HepG2 (cell line): ENCODE measurements around the gene ARHGAP22. TPM values are rescaled to one million over a fixed set of nuclear protein-coding genes. Genes with fewer than 3 reads are reported as not detected.

Experiments used
- ATAC-seq: fragments of 200-7000 bp; cut with Tn5 transposase; 3 replicates; pipeline ENCODE4 v1.9.1; 2020; ENCODE audit warnings: mild to moderate bottlenecking, moderate library complexity
- BruUV-seq: library from RNA; stranded (reverse); fragments of 400-500 nt; replicated peaks from 2 replicates; lab custom pipeline; 2021; lab: Mats Ljungman, UMichigan
- CTCF ChIA-PET: fragments of 300-600 bp; formaldehyde crosslinking; extraction: SDS; loops from one replicate; lab custom pipeline; 2021; ENCODE audit warnings: low total read pairs, inconsistent platforms, low intra/inter-chr PET ratio; lab: Yijun Ruan, JAX
- POLR2A ChIA-PET: fragments of 350-600 bp; sonication (Branson Sonifier 250); formaldehyde crosslinking; loops from one replicate; lab custom pipeline; 2020; ENCODE audit warnings: antibody characterized with exemption, inconsistent platforms; lab: Yijun Ruan, JAX
- DNase-seq: peaks from one replicate; pipeline ENCODE4 v3.0.0-alpha.2; 2015; ENCODE audit warnings: low spot score
- FAIRE-seq: peaks from 3 replicates; lab custom pipeline; 2011; peaks lifted over from hg19 to GRCh38; lab: Jason Lieb, UNC
- H2AFZ ChIP-seq: one replicate; pipeline ENCODE4 v1.6.1; 2011; ENCODE audit warnings: low read length, inconsistent platforms
- H3K27ac ChIP-seq: fragments of 300-600 bp; 3 replicates; pipeline ENCODE4 v1.8.0; 2011; ENCODE audit warnings: mixed run types, mild to moderate bottlenecking, mixed read lengths, low read length, inconsistent platforms; ENCODE audit not compliant: insufficient read depth; ENCODE audit errors: extremely low read length
- H3K27me3 ChIP-seq, 2 experiments: fragments of 200-600 bp in 1 of 2; 2 replicates in 1 of 2; 3 replicates in 1 of 2; pipeline versions ENCODE4 v1.6.0 to v1.8.0; 2011; ENCODE audit warnings: low read length in 2 of 2, mild to moderate bottlenecking in 2 of 2, moderate library complexity in 2 of 2, inconsistent platforms in 1 of 2; ENCODE audit not compliant: insufficient read depth in 2 of 2, control insufficient read depth in 1 of 2
- H3K36me3 ChIP-seq, 2 experiments: fragments of 200-600 bp in 1 of 2; replicated peaks in 1 of 2; 2 replicates in 1 of 2; 3 replicates in 1 of 2; pipeline versions ENCODE4 v1.5.1 to v1.8.0; 2011; ENCODE audit warnings: low read length in 2 of 2, inconsistent platforms in 1 of 2; ENCODE audit not compliant: insufficient read depth in 2 of 2, control insufficient read depth in 1 of 2
- H3K4me1 ChIP-seq: 2 replicates; pipeline ENCODE4 v1.5.1; 2012; ENCODE audit warnings: low read length, inconsistent platforms; ENCODE audit not compliant: insufficient read depth
- H3K4me2 ChIP-seq: 2 replicates; pipeline ENCODE4 v1.6.0; 2011; ENCODE audit warnings: low read depth, low read length, inconsistent platforms
- H3K4me3 ChIP-seq, 3 experiments: fragments of 200-600 bp in 1 of 3; sonication (generic), shearing (Covaris generic) in 1 of 3; replicated peaks in 1 of 3; 2 replicates each; pipeline ENCODE4 v1.5.1; 2011 to 2016; ENCODE audit warnings: low read length in 3 of 3, inconsistent platforms in 2 of 3, low read depth in 2 of 3, mild to moderate bottlenecking in 2 of 3, control low read depth in 1 of 3, mixed read lengths in 1 of 3; ENCODE audit not compliant: insufficient read depth in 1 of 3
- H3K79me2 ChIP-seq: one replicate; pipeline ENCODE4 v1.6.1; 2011; ENCODE audit warnings: low read length, inconsistent platforms; ENCODE audit not compliant: insufficient read depth
- H3K9ac ChIP-seq: 2 replicates; pipeline ENCODE4 v1.6.0; 2011; ENCODE audit warnings: mild to moderate bottlenecking, low read depth, low read length, inconsistent platforms; ENCODE audit not compliant: insufficient read depth
- H3K9me3 ChIP-seq: 2 replicates; pipeline ENCODE4 v1.5.1; 2012; ENCODE audit warnings: mild to moderate bottlenecking, low read length
- H4K20me1 ChIP-seq: 2 replicates; pipeline ENCODE4 v1.6.0; 2011; ENCODE audit warnings: inconsistent platforms, mild to moderate bottlenecking, low read length, moderate library complexity; ENCODE audit not compliant: insufficient read depth
- ASH2L ChIP-seq: fragments of 300-600, 200-600 bp; sonication (generic); IDR thresholded peaks from 2 replicates; pipeline ENCODE4 v1.7.0; 2017; ENCODE audit warnings: low read depth, mild to moderate bottlenecking, moderate library complexity, mixed read lengths, low read length; ENCODE audit not compliant: insufficient read length
- BHLHE40 ChIP-seq: IDR thresholded peaks from 2 replicates; pipeline ENCODE4 v1.6.1; 2011; ENCODE audit warnings: low read length, improper control_type of control experiment
- BRCA1 ChIP-seq: sonication (generic); formaldehyde crosslinking; IDR thresholded peaks from 2 replicates; pipeline ENCODE4 v1.4.0; 2020; ENCODE audit warnings: missing genetic modification reagents
- CBX5 ChIP-seq: sonication (generic); formaldehyde crosslinking; IDR thresholded peaks from 2 replicates; pipeline ENCODE4 v1.4.0; 2020; ENCODE audit warnings: missing genetic modification reagents, borderline replicate concordance
- HHEX ChIP-seq: IDR thresholded peaks from 2 replicates; pipeline ENCODE4 v1.6.1; 2016; ENCODE audit warnings: control low read depth
- KAT7 ChIP-seq: IDR thresholded peaks from 2 replicates; pipeline ENCODE4 v1.6.1; 2018; ENCODE audit warnings: borderline replicate concordance, missing compliant biosample characterization
- NFE2 ChIP-seq: sonication (generic); formaldehyde crosslinking; IDR thresholded peaks from 2 replicates; pipeline ENCODE4 v1.4.0; 2020; ENCODE audit warnings: missing genetic modification reagents
- PTBP1 ChIP-seq: fragments of 200-400 bp; formaldehyde crosslinking; IDR thresholded peaks from 2 replicates; pipeline ENCODE4 v1.6.1; 2018; ENCODE audit warnings: low read length, low read depth; ENCODE audit not compliant: poor library complexity, severe bottlenecking
- SRSF4 ChIP-seq: fragments of 200-400 bp; formaldehyde crosslinking; IDR thresholded peaks from one replicate; pipeline ENCODE4 v1.6.1; 2018; ENCODE audit warnings: mild to moderate bottlenecking, low read depth, low read length, moderate library complexity; ENCODE audit not compliant: poor library complexity, severe bottlenecking
- ZNF280B ChIP-seq: sonication (generic); formaldehyde crosslinking; IDR thresholded peaks from 2 replicates; pipeline ENCODE4 v1.5.0; 2020; ENCODE audit warnings: missing genetic modification reagents, mild to moderate bottlenecking, borderline replicate concordance
- ZNF563 ChIP-seq: sonication (generic); formaldehyde crosslinking; IDR thresholded peaks from 2 replicates; pipeline ENCODE4 v1.8.0; 2022; ENCODE audit warnings: mild to moderate bottlenecking, moderate library complexity, missing genetic modification reagents
- ZNF572 ChIP-seq: sonication (generic); formaldehyde crosslinking; IDR thresholded peaks from 2 replicates; pipeline ENCODE4 v1.5.1; 2020; ENCODE audit warnings: mild to moderate bottlenecking, missing genetic modification reagents
- ZNF709 ChIP-seq: sonication (generic); formaldehyde crosslinking; IDR thresholded peaks from 2 replicates; pipeline ENCODE4 v1.5.0; 2020; ENCODE audit warnings: mild to moderate bottlenecking, missing genetic modification reagents
- ZNF772 ChIP-seq: sonication (generic); formaldehyde crosslinking; IDR thresholded peaks from 2 replicates; pipeline ENCODE4 v1.5.0; 2020; ENCODE audit warnings: mild to moderate bottlenecking, missing genetic modification reagents
- WGBS: methylation state at CpG from one replicate; pipeline ENCODE4 v1.1.6; 2017; ENCODE audit warnings: low lambda C conversion rate; 5-methylcytosine and 5-hydroxymethylcytosine counted together
- in situ Hi-C: cut with HindIII; loops from 2 replicates; pipeline ENCODE4 v1.10.0; 2017; ENCODE audit warnings: low pct_unique_long_range_greater_than_20kb; ENCODE audit not compliant: extremely low pct_ligation_motif_present
- intact Hi-C: fragments of 100-400 bp; cut with micrococcal nuclease; formaldehyde crosslinking; loops from one replicate; pipeline ENCODE4 v1.10.0; 2022; ENCODE audit not compliant: unreplicated experiment
- polyA plus RNA-seq, 8 experiments: library from polyadenylated mRNA; depleted of rRNA in 3 of 8; stranded (reverse) in 7 of 8; unstranded in 1 of 8; fragments of >200 nt; fragmentation: Illumina TruSeq in 4 of 8; extraction: Trizol in 4 of 8; gene quantifications; 2 replicates each; pipeline versions ENCODE4 v1.2.1 to v1.2.3, GENCODE V29; 2011 to 2016; ENCODE audit warnings: low read depth in 4 of 8, missing spikeins in 1 of 8, mixed read lengths in 1 of 8; ENCODE audit not compliant: insufficient read depth in 1 of 8
- total RNA-seq, 5 experiments: library from RNA; depleted of rRNA; stranded (reverse); fragments of >200 nt; fragmentation: Illumina TruSeq; extraction: Trizol; gene quantifications; 2 replicates each; pipeline ENCODE4 v1.2.3, GENCODE V29; 2016; ENCODE audit warnings: low read depth in 1 of 5
- TF ChIP-seq, protein P1 (sequence below): sonication (generic); formaldehyde crosslinking; conservative IDR thresholded peaks from 2 replicates; pipeline ENCODE4 v1.8.0; 2022; ENCODE audit warnings: mild to moderate bottlenecking, moderate library complexity, missing genetic modification reagents

ARHGAP22 gene
- total and polyA plus RNA-seq, 2 of the 13 experiments (the other 11 are each of a cell fraction or from before 2014, with no cell fraction given), result 0.08 to 0.38 TPM

DNA sequence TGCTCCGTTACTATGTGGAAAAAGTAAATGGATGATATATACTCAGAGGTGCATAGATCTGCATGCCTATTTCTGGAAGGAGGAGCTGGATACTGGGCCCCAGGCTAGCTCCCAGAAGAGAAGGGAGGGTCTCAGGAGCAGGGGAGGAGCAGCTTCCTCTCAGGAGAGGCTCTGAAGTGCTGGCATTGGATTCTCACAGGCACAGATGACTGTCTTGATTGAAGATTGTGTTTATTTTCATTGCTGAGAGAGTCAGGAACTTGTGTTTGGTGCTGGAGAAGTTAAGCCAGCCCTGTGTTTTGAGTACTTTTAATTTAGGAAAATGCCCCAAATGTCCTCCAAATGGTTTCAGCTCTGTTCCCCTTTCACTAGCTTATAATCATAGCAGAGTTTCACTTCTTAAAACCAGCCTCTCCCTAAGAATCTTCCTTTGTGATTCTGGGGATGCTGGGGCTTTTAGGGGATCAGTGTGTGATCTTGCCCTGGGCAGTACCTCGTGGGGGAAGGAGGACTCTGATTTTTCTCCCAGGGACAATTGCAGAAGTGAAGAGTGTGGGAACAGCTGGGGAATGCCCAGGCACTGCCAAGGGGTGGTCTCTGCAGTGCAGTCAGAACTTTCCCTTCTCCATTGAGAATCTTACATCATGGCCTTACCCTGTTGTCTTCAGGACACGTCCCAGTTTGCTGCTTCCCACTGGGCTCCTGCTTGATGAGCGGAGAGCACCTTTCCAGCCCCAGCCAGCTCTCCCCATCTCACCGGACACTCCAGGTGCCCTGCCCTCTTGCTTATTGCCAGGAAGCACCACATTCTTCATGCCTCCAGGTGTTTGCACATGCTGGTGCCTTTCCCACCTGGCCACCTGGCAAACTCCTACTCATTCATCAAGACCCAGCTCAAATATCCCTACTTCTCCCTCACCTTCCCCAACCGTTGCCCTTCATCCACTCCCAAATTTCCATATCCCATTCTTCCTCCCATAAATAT is 102.8 kb downstream of the ARHGAP22 start:
- POLR2A ChIA-PET, result no interaction called here
- no peak overlapping the region for H2AFZ ChIP-seq
- no peak overlapping the region for H3K4me2 ChIP-seq
- no TSS peak for BruUV-seq
- H3K4me1 ChIP-seq, result 0 out of 2 replicates have a peak, but pooled peaks cover 4% of the 10 kb centered on the region
- peaks cover 0 to 9% of the 10 kb centered on the region in 2 experiments; a peak in 2 of 5 replicates for H3K27me3 ChIP-seq
- intact Hi-C loops (no loop called here), in situ Hi-C loops (no loop called here)
- no peaks in the 10 kb centered on the region for H3K79me2 ChIP-seq
- no peak overlapping the region for H3K4me3 ChIP-seq
- TF ChIP-seq HHEX (CRISPR knock-in tag), result no peak
- no peak for TF ChIP-seq CBX5
- no peak for TF ChIP-seq ZNF563
- TF ChIP-seq ZNF709 (CRISPR knock-in tag), result no peak
- TF ChIP-seq, protein P1, sequence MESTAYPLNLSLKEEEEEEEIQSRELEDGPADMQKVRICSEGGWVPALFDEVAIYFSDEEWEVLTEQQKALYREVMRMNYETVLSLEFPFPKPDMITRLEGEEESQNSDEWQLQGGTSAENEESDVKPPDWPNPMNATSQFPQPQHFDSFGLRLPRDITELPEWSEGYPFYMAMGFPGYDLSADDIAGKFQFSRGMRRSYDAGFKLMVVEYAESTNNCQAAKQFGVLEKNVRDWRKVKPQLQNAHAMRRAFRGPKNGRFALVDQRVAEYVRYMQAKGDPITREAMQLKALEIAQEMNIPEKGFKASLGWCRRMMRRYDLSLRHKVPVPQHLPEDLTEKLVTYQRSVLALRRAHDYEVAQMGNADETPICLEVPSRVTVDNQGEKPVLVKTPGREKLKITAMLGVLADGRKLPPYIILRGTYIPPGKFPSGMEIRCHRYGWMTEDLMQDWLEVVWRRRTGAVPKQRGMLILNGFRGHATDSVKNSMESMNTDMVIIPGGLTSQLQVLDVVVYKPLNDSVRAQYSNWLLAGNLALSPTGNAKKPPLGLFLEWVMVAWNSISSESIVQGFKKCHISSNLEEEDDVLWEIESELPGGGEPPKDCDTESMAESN, result no peak
- TF ChIP-seq, all 625 proteins: peak for 0
- CTCF ChIA-PET, result no interaction called here
- no peak for DNase-seq
- no peak overlapping the region for H3K9ac ChIP-seq
- no peak for ATAC-seq
- no peaks in the 10 kb centered on the region for H4K20me1 ChIP-seq
- no peak overlapping the region for H3K27ac ChIP-seq
- no peaks in the 10 kb centered on the region for H3K36me3 ChIP-seq
- H3K9me3 ChIP-seq, result no peaks in the 10 kb centered on the region
- WGBS, result 47% methylated on average over 5 of the region's 6 CpGs
- no peak for FAIRE-seq

DNA sequence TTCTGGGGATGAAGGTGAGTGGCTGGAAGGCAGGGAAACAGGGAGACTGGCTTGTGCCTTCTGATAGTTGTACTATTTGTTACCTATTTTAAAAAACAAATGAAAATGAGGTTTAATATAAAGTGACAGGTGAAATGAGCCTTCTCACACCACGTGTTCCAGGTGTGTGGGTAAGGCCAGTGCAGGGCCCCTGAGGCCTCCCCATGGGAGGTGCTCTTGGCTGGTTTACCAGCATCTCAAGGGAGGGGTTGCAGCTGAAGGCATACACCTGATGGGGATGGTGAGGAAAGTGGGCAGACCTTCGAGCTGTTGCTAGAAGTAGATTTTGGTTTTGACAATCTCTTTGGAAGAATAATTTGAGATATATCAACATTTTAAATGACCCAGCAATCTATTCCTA is 103.6 kb downstream of the ARHGAP22 start:
- in situ Hi-C loops, result no loop called here
- Histone ChIP-seq H3K36me3 (no peaks in the 10 kb centered on the region), H3K4me3 (no peak overlapping the region), H4K20me1 (no peaks in the 10 kb centered on the region), H3K4me1 (no peaks in the 10 kb centered on the region), H3K9me3 (no peaks in the 10 kb centered on the region), H3K27ac (no peak overlapping the region), H3K9ac (no peak overlapping the region), H2AFZ (no peak overlapping the region), H3K4me2 (no peak overlapping the region), H3K79me2 (no peaks in the 10 kb centered on the region), H3K27me3 (peaks cover 0 to 13% of the 10 kb centered on the region in 2 experiments; a peak in 1 of 5 replicates)
- DNase-seq (no peak), ATAC-seq (no peak), FAIRE-seq (no peak)
- ChIA-PET POLR2A (no interaction called here), CTCF (no interaction called here)
- no TSS peak for BruUV-seq
- 3% methylated on average over 2 of the region's 2 CpGs for WGBS
- intact Hi-C loops, result no loop called here
- no peak for TF ChIP-seq SRSF4
- no peak for TF ChIP-seq ZNF772 (CRISPR knock-in tag)
- TF ChIP-seq PTBP1, result no peak
- no peak for TF ChIP-seq NFE2 (CRISPR knock-in tag)
- TF ChIP-seq ASH2L, result no peak
- no peak for TF ChIP-seq BHLHE40
- TF ChIP-seq BRCA1 (CRISPR knock-in tag), result no peak
- TF ChIP-seq ZNF572 (CRISPR knock-in tag), result no peak
- no peak for TF ChIP-seq KAT7 (CRISPR knock-in tag)
- TF ChIP-seq ZNF280B (CRISPR knock-in tag), result no peak
